Activated effector memory CD4-positive, alpha-beta T cell treated with anti-CD3 and anti-CD28 coated beads, Interleukin-2, amount 50 U/mL, for 16 hours (primary cell): ENCODE data around the gene DOCK2.
A peak's percentile ranks its signal among the peaks of the same experiment; 100 is the strongest.

Experiments
- DNase-seq: peaks from one replicate; pipeline ENCODE4 v3.0.0-alpha.2; 2020

DOCK2 gene

DNA sequence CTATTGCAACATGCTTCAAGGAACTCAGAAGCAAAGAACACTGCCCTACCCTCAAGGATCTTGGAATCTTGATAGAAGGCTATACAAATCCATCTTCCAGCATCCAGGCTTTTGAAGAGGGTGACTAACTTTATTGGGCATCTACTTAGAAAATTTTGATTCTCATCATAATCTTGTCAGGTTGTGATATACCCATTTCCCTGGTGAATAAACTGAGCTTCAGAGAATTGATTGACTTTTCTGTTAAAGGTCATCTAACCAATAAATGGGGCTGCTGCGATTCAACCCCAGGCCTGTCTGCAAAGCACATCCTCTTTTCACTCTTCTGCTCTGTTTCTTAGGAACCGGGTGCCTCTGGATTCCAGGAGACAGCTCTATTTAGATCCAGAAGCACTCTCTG is 363.1 kb downstream of the DOCK2 start:
- no peak for DNase-seq

DNA sequence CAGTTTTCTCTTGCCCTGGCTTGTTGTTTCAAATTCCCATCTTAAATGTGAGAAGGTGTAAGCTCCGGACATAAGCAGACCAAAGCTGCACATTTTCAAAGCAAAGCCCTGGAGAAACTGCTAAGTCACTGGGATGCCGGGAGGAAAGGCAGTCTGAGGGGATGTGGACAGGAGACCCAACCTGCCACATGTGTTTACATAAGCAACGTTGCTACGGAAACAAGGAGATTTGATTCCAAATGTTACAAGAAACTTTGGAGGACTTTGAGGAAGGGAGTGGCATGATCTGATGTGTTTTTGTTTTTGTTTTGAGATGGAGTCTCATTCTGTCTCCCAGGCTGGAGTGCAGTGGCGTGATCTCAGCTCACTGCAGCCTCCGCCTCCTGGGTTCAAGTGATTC is 368.9 kb downstream of the DOCK2 start:
- no peak for DNase-seq

DNA sequence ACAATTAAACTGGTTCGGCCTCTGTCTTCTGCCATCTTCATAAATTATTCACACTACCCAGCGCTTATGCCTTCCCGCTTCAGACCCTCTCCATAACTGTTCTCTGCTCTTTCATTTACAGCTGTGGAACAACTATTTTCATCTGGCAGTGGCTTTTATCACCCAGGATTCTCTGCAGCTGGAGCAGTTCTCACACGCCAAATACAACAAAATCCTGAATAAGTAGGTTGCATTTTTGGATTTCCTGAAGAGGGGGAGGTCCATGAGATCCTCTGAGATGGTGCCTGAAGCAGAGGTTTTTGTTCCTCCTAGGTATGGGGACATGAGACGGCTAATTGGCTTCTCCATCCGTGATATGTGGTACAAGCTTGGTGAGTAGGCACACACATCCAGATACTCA is 371.3 kb downstream of the DOCK2 start:
- DNase-seq = no peak

DNA sequence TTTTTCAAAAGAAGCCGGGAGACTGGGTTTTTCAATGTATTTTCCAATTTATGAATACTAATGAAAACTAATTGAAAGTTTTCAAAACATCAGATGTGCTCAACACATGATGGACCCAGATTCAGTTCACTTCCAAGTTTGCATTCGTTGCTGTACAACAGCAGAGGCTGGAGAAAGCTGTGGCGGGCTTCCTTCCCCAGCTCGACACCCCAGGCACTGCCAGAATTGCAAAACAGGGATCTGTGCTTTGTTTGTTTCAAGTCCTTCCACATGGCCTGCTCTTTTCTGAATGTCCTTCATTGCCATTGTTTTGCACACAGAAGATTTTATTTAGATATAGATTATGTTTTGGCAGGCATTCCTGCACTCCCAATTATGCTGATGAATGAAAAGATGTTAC is 373.5 kb downstream of the DOCK2 start:
- no peak for DNase-seq

DNA sequence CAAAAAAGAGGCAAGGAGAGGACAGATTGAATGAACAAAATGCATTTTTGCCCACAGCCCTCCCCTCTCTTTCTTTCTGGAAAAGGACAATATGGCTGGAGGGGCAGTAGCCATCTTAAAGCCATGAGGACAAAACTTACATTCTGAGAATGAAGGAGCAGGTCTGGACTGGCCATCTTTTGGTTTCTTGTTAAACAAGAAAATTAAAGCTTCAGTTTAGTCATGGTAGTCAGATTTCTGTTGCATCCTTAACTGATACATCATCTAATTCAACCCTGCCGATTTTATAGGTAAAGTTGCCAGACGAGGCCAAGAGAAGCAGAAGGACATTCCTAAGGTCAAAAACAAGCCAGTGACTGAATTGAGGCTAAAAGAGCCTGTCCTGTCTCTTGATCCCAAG is 374.7 kb downstream of the DOCK2 start:
- no peak for DNase-seq

DNA sequence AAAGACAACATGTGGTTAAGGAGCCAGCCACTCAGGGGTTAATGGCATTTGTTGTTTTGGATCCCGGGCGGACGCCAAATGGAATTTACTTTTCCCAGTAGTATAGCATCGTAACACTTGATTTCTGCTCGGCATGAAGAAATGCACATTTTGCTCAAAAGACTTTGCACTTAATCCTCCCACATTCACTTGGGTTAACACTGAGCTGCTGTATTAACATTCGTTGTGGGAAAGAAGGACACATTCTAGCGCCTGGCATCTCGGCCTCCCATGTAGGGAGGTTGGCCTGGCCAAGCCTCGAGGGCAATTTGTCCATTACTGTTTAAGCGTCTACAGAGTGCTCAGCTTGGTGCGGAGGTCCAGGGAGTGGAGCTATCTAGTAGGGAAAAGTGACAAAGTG is 375.5 kb downstream of the DOCK2 start:
- no peak for DNase-seq

DNA sequence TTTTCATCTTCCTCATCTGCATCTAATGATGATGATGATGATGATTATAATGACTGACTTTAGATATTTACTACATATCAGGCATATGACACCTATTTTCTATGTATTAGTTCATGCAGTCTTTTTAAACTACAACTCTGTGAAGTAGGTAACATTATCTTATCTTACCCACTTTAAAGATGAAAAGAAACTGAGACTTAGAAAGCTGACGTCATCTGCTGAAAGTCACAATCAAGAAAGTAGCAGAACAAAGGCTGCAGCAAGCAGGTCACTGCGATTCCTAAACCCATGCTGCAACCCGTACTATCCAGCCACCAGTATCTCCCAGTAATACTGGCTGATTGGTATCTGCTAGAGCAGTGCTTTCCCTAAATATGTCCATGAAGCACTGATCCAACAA is 383.3 kb downstream of the DOCK2 start:
- DNase-seq = no peak

DNA sequence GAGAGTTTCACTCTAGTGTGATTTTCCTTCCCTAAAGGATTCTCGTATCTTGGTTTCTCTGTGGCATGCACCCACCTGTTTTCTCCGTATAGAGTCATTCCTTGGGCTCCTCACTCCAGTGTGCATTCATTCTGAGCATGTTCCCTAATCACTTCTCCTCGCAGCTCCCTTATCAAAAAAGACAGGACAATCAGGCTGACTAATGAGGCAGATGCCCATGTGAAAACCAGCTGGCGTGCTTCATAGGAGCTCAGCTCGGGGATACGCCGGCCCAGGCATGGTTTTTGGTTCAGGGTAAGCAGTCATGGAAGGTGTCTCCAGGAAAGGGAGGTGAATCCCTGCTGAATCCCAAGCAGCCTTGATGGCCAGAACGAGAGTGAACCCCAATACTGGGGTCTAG is 384.4 kb downstream of the DOCK2 start:
- DNase-seq = no peak

DNA sequence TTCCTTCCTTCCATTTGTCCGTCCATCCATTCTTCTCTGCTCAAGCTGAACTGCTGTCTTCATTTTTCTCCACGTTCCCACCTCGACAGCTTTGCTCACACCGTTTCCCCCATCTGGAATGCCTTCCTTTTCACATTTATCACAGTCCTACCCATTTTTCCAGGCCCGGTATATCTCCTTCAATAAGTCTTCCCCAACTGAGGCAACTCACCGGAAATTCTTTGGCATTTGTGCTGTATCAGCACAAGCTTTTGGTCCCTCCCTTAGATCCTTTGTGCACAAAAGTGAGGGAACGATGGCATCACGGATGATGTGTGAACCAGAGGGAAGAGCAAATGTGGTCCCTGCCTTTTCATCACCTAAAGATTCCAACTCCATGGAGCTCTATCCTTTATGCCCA is 388.8 kb downstream of the DOCK2 start:
- DNase-seq = no peak

DNA sequence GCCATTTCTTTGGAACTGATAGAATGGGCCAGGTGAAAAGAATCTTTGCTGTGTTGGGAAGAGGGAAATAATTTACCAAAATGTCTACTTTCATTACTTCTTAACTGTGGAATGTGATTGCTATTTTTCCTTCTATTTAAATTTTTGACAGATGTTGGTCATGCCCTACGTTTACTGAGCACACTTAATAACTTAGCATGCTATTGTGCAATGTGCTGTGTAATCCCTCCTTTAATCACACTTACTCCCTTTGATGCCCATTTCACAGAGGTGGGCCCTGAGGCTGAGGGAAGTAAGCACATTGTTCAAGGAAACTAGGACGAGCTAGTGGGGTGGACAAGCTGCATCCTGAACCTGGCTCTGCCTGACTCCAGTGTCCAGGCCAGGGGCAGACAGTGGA is 391.0 kb downstream of the DOCK2 start:
- DNase-seq = no peak

DNA sequence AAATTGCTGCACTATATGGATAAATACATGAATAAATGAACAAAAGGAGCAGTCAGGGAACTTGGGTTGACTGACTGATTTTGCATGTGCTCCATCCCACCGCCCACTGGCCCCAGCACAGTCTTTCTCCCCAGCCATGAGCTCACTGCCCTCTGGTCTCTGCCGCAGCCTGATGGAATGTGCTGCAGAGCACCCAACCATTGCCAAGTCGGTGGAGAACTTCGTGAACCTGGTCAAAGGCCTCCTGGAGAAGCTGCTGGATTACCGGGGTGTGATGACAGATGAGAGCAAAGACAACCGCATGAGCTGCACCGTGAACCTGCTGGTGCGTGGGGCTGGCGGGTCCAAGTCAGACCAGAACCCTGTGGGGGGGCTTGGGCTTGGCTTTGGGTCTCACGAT is 397.2 kb downstream of the DOCK2 start:
- no peak for DNase-seq

DNA sequence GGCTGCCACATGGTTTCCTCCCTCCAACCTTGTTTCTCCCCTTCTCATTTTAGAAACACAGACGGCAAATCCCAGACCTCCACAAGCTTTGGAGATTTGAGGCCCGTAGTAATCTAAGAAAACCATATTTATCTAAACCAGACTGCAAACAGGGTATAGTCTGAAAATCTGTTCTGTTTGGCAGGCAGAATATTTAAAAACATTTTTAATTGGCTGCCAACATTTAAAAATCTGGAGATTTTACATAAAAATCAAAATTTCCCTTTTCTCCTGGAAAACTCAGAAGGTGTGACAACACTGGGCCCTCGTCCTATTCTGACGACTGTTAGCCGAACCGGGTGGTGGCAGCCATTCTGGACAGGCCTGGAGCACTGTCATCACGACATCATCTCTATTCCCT is 401.2 kb downstream of the DOCK2 start:
- DNase-seq = no peak

DNA sequence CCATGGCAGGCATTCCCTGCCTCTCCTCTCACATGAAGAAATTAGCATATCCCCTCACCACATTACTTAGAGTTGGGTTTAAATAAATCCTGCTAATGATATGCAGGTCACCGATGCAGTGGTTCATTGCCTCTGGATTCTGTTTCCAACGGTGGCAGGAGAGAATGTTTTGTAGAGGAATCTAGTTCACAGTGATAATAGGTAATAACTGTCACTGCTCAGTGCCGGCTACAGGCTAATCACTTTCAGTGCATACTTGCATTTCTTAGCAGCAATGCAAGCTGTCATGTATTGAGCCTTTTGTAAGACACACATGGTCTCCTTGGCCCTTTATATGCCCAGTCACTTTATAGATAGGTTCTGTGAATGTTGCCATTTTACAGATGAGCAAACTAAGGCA is 402.8 kb downstream of the DOCK2 start:
- no peak for DNase-seq

DNA sequence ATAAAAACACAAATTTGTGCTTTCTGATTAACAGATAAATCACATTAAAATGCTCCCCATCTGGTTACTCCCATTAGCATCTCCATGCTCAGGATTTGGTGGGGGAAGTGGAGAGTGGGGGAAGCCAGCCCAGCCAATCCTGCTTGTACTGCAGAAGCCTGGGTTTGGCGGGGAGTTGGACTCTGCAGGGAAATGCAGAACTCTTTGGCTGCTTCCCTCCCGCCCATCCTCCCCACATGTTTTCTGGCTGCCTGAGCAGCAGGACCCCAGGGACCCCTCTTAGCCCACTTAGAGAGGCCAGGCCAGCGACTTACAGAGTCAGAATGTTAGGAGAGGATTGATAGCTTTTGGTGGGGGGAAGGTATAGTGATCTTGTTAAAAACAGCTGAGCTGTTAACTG is 409.2 kb downstream of the DOCK2 start:
- no peak for DNase-seq

DNA sequence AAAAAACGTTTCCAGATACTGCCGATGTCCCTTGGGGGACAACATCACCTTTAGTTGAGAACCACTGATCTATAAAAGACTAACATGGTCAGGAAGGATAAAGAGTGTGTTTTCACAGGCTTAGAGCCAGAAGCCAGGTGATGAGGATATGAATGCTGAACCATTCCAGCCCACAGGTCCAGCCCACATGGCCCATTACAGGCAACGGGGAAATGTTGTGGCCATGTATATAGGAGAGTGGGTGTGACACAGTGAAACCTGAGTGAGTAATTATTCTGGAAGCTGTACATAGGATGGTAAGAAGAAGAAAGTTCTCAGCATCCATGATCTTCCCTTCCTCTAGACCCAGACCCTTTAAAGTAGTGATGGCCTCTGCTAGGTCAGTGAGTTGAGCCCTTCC is 412.6 kb downstream of the DOCK2 start:
- no peak for DNase-seq

DNA sequence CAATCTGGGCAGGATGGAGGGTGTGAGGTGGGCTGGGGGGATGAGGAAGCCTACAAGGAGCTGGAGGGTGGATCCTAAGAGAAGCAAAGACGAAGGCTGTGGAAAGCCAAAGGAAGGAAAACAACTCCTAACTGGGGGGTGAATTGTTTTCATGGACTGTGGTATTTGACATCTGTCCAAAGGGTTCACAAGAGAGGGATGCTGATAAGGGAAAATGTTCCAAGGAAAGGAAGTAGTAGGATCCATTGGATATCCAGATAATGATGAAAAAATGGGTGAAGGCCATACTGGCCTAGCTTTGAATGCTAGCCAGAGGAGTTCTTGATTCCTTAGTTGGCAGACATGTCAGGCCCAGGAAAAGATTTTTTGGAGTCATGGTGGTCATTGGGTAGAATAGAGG is 416.8 kb downstream of the DOCK2 start:
- DNase-seq = no peak

DNA sequence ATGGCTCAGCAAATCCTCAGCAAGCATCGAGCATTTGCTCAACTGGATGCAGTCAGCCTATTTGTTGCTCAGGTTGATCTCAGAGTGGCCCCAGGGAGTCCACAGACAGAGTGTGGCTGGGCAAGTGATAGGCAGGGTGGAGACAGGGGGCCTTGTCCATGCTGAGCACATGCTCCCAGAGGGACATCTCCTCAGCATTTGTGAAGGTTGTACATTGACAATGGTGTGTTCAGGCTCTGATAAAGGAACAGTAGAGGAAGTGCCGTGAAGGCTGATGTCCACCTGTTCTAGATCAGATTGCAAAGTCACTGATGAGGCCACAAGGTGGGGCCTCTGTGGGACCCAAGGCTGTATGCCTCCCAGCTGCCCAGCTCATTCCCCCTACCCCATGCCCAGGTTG is 418.5 kb downstream of the DOCK2 start:
- DNase-seq = no peak

DNA sequence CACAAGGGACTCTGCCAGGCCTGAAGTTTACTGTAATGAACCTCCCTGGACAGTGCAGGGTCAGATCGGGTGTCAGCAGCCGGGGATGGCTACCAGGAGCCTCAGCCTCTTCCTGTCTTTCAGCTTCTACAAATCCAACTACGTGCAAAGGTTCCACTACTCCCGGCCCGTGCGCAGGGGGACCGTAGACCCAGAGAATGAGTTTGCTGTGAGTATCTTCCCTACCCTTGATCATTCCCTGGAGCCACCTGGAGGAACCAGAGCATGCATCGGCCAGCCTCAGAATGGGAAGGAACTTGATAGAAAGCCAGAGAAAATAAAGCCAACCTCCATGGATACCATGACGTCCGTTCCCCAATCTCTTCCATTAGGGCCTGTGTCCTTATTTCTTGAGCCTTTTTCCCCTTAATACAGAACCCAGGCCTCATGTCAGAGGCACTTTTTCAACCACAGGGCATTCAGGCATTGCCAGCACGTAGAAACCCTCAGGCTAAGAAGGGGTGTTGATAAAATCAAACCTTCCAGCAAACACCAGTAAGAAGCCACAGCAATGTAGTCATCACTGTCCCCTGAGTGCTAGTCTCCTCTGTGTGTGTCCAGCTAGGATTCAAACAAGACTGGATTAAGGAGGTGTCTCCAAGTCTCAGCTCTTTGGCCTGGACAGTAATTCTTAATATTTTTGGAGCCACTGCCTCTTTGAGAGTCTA is 419.6 kb downstream of the DOCK2 start:
- no peak for DNase-seq

DNA sequence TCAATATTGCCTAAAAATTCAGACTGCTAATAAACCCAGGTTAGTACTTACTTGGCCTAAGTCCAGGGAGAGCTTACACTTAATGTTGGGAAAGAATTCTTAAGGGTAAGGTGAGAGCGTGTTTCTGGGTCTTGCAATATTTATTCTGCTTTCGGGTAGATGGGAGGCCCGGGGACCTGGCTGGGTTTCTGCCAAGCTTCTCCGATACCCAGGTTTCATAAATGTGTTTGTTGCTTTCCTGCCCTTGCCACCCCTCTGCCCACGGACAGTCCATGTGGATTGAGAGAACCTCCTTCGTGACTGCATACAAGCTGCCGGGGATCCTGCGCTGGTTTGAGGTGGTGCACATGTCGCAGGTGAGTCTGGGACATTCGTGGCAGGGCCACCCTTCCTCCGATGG is 420.2 kb downstream of the DOCK2 start:
- DNase-seq = no peak

DNA sequence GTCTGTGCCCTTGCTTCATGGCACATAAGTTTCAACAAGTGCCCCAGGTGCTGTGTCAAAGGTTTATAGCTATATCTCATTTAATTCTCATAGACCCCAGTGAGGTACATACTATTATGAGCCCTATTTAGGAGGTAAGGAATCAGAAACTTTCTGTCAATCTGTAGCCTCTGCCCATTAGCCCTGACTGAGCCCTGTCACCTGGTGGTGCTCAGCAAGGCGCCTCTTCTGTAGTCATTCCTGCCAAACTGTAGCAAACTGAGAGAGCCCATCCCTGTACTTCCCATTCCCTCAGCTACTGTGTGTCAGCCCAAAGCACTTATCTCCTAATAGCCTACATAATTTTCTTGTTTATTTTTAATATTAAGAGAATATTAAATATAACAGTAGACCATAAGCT is 422.1 kb downstream of the DOCK2 start:
- no peak for DNase-seq

DNA sequence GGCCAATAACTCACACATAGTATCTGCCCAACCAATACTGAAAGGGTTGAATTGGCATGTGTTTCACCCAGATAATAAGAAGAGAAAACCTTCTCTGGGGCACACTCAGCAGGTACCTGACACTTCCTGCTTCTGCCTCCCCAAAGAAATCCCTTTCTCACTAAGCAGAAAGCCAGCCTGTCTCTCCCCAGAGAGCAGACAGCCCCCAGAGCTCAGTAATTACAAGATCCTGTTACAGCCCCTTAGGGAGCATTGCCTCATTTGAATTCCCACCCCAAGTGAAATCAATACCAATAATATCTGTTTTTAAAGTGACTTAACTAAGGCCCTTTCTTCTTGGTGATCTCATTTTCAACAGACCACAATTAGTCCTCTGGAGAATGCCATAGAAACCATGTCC is 430.1 kb downstream of the DOCK2 start:
- DNase-seq = no peak

DNA sequence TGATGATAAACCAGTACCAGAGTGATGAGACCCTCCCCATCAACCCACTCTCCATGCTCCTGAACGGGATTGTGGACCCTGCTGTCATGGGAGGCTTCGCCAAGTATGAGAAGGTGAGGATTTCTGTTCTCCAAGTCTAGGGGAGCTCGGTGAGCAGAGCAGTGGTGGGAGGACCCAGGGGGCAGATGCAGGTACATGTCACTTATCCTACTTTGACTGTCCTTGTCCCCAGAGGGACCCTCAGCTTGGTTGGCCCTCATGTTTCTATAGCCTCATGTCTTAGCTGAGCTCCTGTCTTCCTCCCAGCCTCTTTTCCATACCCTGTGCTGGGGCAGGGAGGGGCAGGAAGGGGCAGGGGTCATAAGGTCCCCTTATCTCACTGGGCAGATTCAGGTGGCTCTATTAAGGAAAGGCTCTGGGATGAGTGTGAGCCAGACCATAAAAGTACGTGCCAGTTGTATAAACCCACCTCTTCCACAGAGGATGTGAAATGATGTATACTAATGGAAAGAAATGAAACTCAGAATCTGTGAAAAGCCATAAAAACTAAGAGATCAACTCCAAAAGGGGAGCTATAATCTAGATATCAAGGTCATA is 430.6 kb downstream of the DOCK2 start:
- DNase-seq = no peak

DNA sequence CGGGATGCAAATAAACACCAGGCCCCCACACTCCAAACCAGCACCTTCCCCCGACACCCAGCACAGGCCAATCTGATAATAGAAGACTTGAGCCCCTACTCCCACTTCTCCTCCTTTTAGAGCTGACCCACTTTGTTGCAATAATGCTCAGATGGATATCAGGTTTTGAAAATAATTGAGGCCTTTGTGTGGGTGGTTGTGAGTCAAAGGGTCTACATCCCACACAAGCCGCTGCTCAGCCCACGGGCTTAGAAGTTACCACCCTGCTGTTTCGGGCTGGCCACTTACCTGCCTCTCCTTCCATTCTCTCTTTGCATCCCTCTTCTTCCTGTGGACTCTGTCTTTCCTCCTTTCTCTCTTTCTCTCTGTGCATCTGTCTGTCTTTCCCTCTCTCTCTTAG is 432.4 kb downstream of the DOCK2 start:
- no peak for DNase-seq

DNA sequence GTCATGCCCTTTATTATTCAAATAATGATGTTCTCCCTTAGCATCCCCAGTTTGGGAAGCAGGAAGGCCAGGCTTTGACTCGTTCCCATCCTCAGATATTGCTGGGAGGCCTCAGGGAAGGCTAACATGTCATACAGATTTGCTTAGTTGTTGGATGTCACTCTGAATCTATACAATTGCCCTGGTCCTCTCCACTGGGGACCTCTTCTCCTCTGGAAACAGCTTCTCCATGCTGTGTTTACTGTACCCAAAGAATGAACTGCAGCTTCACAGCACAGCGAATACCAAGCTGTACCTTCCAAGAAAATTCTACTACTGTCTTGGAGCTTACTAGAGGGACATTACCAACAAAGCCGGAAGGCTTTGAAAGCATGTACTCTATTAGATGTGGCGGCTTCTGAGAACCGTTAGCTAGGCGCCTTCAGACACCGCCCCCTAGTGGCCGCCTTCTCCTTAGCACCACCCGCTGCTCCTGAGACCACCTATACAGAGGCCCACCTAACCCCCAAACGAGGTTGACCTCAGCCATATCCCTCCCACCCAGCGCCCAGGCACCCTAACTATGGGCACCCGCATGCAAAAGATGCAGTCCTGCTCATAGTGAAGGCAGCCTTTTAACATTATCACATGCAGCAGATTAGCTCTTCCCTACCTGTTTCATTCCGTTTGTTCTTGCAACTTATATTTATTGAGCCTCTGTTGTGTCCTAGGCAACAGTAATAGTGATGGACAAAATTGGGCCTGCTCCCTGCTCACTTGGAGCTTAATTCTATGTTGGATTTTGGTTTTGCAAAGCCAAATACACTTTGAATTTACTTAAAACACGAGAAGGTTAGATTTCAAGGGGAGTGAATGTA is 433.7 kb downstream of the DOCK2 start:
- peak; percentile 70 for DNase-seq
